Hematopoietic multipotent progenitor cell (in vitro differentiated cells): ENCODE results near the gene FSTL4. TPM values are rescaled to one million over a fixed set of nuclear protein-coding genes. Genes with fewer than 3 reads are reported as not detected.
A peak's percentile ranks its signal among the peaks of the same experiment; 100 is the strongest.
"Not testable (repeated sequence)": the region's sequence is repeated elsewhere in the genome, so short reads cannot be mapped to it uniquely, and the experiment has no call there.

Experiments
- DNase-seq, 3 donors: peaks; one replicate each; pipeline ENCODE4 v3.0.0-alpha.2; 2011 to 2015; ENCODE audit warnings: low read depth in 2 of 3, low spot score in 2 of 3
- total RNA-seq: library from RNA; depleted of rRNA; stranded (reverse); fragments of >200 nt; gene quantifications from one replicate; pipeline ENCODE4 v1.2.3, GENCODE V29; 2012

Gene FSTL4
- total RNA-seq, 1 donor: under 0.01 TPM

- DNase-seq: no peak
Observed at GRCh38 chr5:133235696-133236426, 376.5 kb downstream of the FSTL4 start.

GRCh38 chr5:133234911-133235310, 377.4 kb downstream of the FSTL4 start:
- DNase-seq: no peak

- DNase-seq: no peak
Observed at GRCh38 chr5:133234273-133234672, 378.1 kb downstream of the FSTL4 start.

- no peak for DNase-seq
Observed at GRCh38 chr5:133233616-133234015, 378.7 kb downstream of the FSTL4 start.

- DNase-seq: no peak
Observed at GRCh38 chr5:133232911-133233310, 379.4 kb downstream of the FSTL4 start.

GRCh38 chr5:133232435-133232834, 379.9 kb downstream of the FSTL4 start:
- no peak for DNase-seq

- DNase-seq: peak in 1 of 3 donors; percentile 25
Observed at GRCh38 chr5:133232011-133232410, 380.3 kb downstream of the FSTL4 start.

GRCh38 chr5:133230823-133231578, 381.3 kb downstream of the FSTL4 start:
- no peak for DNase-seq

GRCh38 chr5:133229931-133230664, 382.2 kb downstream of the FSTL4 start:
- DNase-seq: no peak

- no peak for DNase-seq
Observed at GRCh38 chr5:133228316-133228715, 384.0 kb downstream of the FSTL4 start.

GRCh38 chr5:133227897-133228296, 384.4 kb downstream of the FSTL4 start:
- DNase-seq: no peak

- DNase-seq: no peak
Observed at GRCh38 chr5:133227082-133227481, 385.3 kb downstream of the FSTL4 start.

GRCh38 chr5:133226186-133226585, 386.2 kb downstream of the FSTL4 start:
- DNase-seq: no peak

GRCh38 chr5:133225671-133226152, 386.6 kb downstream of the FSTL4 start:
- no peak for DNase-seq

GRCh38 chr5:133222979-133223378, 389.4 kb downstream of the FSTL4 start:
- no peak for DNase-seq

- DNase-seq: no peak
Observed at GRCh38 chr5:133222521-133222920, 389.8 kb downstream of the FSTL4 start.

- DNase-seq: no peak
Observed at GRCh38 chr5:133222040-133222439, 390.3 kb downstream of the FSTL4 start.

- DNase-seq: no peak
Observed at GRCh38 chr5:133220851-133221674, 391.3 kb downstream of the FSTL4 start.

GRCh38 chr5:133219296-133219695, 393.0 kb downstream of the FSTL4 start:
- DNase-seq: no peak

GRCh38 chr5:133216138-133216537, 396.2 kb downstream of the FSTL4 start:
- not testable (repeated sequence) for DNase-seq
